Naive thymus-derived CD8-positive, alpha-beta T cell (primary cell): ENCODE measurements around the gene TTLL11. TPM values are rescaled to one million over a fixed set of nuclear protein-coding genes. Genes with fewer than 3 reads are reported as not detected.

ENCODE experiments used
- ATAC-seq, 2 donors: fragments of 150-1000 bp; cut with Tn5 transposase in 1 of 2; sonication (Bioruptor Pico), chemical (Tn5 transposase) in 1 of 2; 1 replicate in 1 of 2; 2 replicates in 1 of 2; pipeline ENCODE4 v1.10.0; 2021; ENCODE audit warnings: mild to moderate bottlenecking in 2 of 2, moderate library complexity in 2 of 2
- POLR2A ChIA-PET: fragments of 350-600 bp; sonication (Branson Sonifier 250); formaldehyde crosslinking; loops from one replicate; lab custom pipeline; 2021; ENCODE audit warnings: antibody characterized with exemption; lab: Charles Lee
- DNase-seq, 10 donors: peaks; one replicate each; pipeline versions ENCODE4 v3.0.0 to v3.0.0-alpha.2; 2020 to 2022
- H3K27ac Mint-ChIP-seq, 10 donors: one replicate each; pipeline ENCODE4 v1.8.0; 2020 to 2022; ENCODE audit warnings: mild to moderate bottlenecking in 10 of 10, mixed read lengths in 10 of 10, moderate library complexity in 4 of 10, inconsistent platforms in 1 of 10
- H3K27me3 Mint-ChIP-seq, 5 donors: one replicate each; pipeline ENCODE4 v1.8.0; 2021 to 2022; ENCODE audit warnings: mixed read lengths in 5 of 5
- H3K36me3 Mint-ChIP-seq, 3 donors: one replicate each; pipeline ENCODE4 v1.8.0; 2020 to 2022; ENCODE audit warnings: mixed read lengths in 3 of 3, mild to moderate bottlenecking in 2 of 3, inconsistent platforms in 1 of 3
- H3K4me1 Mint-ChIP-seq, 4 donors: one replicate each; pipeline ENCODE4 v1.8.0; 2021 to 2022; ENCODE audit warnings: mixed read lengths in 4 of 4
- H3K4me3 Mint-ChIP-seq, 10 donors: one replicate each; pipeline ENCODE4 v1.8.0; 2020 to 2022; ENCODE audit warnings: mild to moderate bottlenecking in 10 of 10, mixed read lengths in 10 of 10, moderate library complexity in 6 of 10, inconsistent platforms in 1 of 10
- H3K9me3 Mint-ChIP-seq, 9 donors: one replicate each; pipeline ENCODE4 v1.8.0; 2020 to 2022; ENCODE audit warnings: mixed read lengths in 9 of 9, mild to moderate bottlenecking in 3 of 9, inconsistent platforms in 1 of 9, moderate library complexity in 1 of 9
- polyA plus RNA-seq, 3 donors: library from polyadenylated mRNA; unstranded; fragments of 300-500 nt; fragmentation: Illumina TruSeq; gene quantifications; one replicate each; pipeline ENCODE4 v1.2.3, GENCODE V29; 2021
- total RNA-seq, 8 experiments: library from RNA in 2 of 8; stranded (reverse) in 2 of 8; gene quantifications; one replicate each; pipeline ENCODE4 v1.2.3 and lab custom pipeline; 2021 to 2026

The TTLL11 gene
- total and polyA plus RNA-seq, 5 experiments from 2014 or later: 2.6 to 6.9 (median 3.8) TPM

DNA sequence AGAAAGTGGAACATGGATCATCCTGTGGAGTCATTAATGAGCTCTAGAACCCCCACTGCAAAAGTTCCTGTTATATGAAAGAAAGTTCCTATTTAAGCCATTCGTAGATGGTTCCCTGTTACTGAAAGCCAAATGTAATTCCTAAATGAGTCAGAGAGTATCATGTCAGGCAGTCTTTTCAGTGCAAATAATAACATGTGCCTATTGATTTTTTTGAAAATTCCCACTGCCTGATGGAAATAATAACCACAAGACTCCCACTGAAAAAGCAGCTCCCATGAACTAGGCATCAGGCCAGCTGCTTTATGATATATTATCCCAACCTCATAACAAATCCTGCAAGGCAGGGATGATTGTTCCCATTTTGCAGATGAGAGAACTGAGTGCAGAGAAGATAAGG lies 224.5 kb downstream of the TTLL11 start:
- ATAC-seq (no peak), DNase-seq (no peak)
- peaks cover 0 to 9% (median 0%) of the 10 kb centered on the region in 3 donors for H3K36me3 Mint-ChIP-seq
- H3K27me3 Mint-ChIP-seq: no peaks in the 10 kb centered on the region
- H3K27ac Mint-ChIP-seq: no peak overlapping the region
- no peaks in the 10 kb centered on the region for H3K9me3 Mint-ChIP-seq
- no peak overlapping the region for H3K4me3 Mint-ChIP-seq
- POLR2A ChIA-PET: no interaction called here
- peaks cover 0 to 1% (median 0%) of the 10 kb centered on the region in 4 donors for H3K4me1 Mint-ChIP-seq

DNA sequence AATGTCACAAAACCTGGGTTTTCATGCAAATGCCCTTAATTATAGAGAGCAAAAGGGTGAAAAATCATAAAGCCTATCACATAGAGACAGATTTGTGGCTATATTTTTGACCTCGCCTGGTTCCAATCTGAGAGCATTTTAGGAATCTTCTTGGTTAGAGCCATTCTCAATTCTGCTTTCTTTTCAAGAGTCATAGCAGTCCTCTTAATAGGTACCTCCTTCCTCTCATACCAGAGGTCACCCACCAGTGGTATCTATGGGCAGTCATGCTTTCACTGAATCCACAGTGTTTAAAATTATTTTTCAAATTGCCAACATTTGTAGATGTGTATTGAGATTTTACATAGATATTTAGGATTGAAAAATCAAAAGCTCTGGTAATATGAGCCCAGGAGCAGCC lies 226.2 kb downstream of the TTLL11 start:
- Mint-ChIP-seq H3K27me3 (no peaks in the 10 kb centered on the region), H3K4me3 (no peak overlapping the region), H3K4me1 (no peaks in the 10 kb centered on the region), H3K27ac (no peak overlapping the region), H3K36me3 (peaks cover 0 to 9% (median 0%) of the 10 kb centered on the region in 3 donors), H3K9me3 (no peaks in the 10 kb centered on the region)
- POLR2A ChIA-PET: no interaction called here
- DNase-seq (no peak), ATAC-seq (no peak)

DNA sequence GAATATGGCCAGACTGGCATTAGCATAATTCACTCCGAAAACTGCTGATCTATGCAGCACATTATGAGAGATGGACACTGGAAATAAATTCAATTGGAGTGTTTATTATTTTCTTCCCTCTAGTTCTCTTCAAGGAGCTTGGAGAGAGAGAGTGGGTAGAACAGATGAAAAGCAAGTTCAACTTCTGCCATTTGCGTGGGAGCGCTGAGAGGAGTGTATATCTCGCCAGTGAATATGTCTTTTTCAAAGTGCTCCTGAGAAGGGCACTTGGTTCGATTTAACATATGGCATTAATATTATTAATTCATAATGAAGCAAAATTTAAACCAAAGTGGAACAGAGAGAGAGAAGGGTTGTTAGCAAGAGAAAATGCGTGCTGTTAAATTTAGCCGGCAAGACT lies 227.2 kb downstream of the TTLL11 start:
- peaks cover 0 to 9% (median 0%) of the 10 kb centered on the region in 3 donors for H3K36me3 Mint-ChIP-seq
- no peak for DNase-seq
- H3K4me3 Mint-ChIP-seq: no peak overlapping the region
- H3K27me3 Mint-ChIP-seq: no peaks in the 10 kb centered on the region
- ATAC-seq: no peak
- no peaks in the 10 kb centered on the region for H3K9me3 Mint-ChIP-seq
- POLR2A ChIA-PET: no interaction called here
- no peak overlapping the region for H3K27ac Mint-ChIP-seq
- H3K4me1 Mint-ChIP-seq: no peaks in the 10 kb centered on the region

DNA sequence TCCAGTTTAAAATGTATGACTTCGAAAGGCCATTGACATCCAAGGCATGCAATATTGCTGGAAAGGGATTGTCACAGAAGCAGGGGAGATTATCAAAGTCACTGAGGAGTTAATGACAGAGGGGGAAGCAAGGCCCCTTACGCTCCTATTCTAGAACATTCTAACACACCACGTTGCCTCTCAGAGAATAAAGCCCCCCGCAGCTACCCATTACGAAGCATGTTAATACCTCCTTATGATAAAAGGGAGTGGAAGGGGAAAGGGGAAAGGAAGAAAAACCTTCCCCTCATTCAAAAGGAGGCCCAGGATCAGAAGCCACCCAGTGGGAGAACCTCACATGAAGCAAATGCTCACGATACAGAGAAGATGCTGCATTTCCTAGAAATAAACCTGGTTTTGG lies 228.0 kb downstream of the TTLL11 start:
- ATAC-seq (no peak), DNase-seq (no peak)
- H3K27me3 Mint-ChIP-seq: no peaks in the 10 kb centered on the region
- H3K4me3 Mint-ChIP-seq: no peak overlapping the region
- H3K9me3 Mint-ChIP-seq: no peaks in the 10 kb centered on the region
- POLR2A ChIA-PET: no interaction called here
- no peak overlapping the region for H3K27ac Mint-ChIP-seq
- H3K4me1 Mint-ChIP-seq: no peaks in the 10 kb centered on the region
- peaks cover 0 to 4% (median 0%) of the 10 kb centered on the region in 3 donors for H3K36me3 Mint-ChIP-seq

DNA sequence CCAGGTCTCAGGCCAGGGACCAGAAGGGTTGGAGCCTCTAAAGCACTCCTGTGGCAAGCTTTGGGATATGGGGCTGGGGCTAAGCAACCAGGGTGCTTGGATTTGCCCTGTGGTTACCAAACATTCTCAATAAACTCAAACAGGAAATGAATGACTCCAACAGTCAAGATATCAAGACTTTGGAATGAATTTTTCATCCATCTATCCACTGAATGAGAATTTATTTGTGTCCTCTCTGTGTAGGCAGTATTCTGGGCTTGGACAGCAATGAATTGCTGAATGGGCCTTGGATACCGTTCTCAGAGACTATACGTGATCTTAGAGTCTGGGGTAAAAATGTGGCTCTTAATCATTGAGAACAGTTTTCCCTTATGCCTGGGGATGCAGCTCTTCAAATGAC lies 229.2 kb downstream of the TTLL11 start:
- H3K27ac Mint-ChIP-seq: no peak overlapping the region
- H3K27me3 Mint-ChIP-seq: no peaks in the 10 kb centered on the region
- ATAC-seq: no peak
- no peak overlapping the region for H3K4me3 Mint-ChIP-seq
- POLR2A ChIA-PET: no interaction called here
- H3K4me1 Mint-ChIP-seq: peaks cover 0 to 1% (median 0%) of the 10 kb centered on the region in 4 donors
- peaks cover 0 to 2% (median 0%) of the 10 kb centered on the region in 3 donors for H3K36me3 Mint-ChIP-seq
- DNase-seq: no peak
- H3K9me3 Mint-ChIP-seq: no peaks in the 10 kb centered on the region

DNA sequence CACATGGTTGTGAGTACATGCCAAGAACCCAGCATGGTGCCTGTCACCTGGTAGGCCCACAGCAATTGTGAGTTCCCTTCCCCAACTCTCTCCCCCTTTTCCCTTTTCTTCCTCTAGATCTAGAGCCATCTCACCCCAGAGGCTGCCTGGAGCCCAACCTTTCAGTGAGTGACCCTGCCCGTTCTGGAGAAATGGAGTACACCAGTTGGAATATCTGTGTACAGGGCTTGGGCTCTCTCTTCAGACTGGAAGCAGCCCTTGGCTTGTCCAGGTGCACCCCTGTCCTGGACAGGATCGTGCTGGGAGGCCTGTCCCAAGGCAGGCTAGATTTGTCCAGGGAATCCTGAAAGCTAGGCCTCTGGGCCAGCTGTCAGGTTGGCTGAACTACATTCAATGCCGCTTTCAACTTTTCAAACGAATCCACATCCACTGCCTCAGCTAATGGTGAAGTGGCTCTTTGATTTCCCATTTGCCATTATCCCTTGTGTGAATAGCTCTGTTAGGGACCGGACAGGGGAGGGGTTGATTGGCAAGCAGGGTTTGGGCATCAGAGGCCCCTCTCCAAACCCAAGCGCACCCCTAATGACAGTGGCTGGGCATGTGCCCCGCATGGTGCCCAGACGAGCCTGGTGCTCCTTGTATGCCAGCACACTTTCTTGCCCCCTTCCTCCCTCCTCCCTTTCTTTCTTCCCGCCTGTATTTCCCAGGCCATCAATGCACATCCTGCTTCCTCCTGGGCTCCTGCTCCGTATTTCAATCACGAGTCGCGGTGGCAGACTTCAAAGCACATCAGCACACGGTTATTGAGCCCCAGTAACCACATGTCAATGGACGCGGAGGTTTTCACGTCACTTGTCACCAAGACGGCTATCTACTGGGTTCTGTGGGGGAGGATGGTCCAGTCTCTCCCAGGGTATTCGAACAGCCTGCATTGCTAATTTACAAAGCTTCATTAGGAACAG lies 230.5 kb downstream of the TTLL11 start:
- Mint-ChIP-seq H3K27ac (no peak overlapping the region), H3K27me3 (no peaks in the 10 kb centered on the region), H3K36me3 (peaks cover 0 to 2% (median 0%) of the 10 kb centered on the region in 3 donors), H3K4me3 (no peak overlapping the region), H3K4me1 (peaks cover 0 to 1% (median 0%) of the 10 kb centered on the region in 4 donors), H3K9me3 (no peaks in the 10 kb centered on the region)
- ATAC-seq (no peak), DNase-seq (no peak)
- POLR2A ChIA-PET: no interaction called here

DNA sequence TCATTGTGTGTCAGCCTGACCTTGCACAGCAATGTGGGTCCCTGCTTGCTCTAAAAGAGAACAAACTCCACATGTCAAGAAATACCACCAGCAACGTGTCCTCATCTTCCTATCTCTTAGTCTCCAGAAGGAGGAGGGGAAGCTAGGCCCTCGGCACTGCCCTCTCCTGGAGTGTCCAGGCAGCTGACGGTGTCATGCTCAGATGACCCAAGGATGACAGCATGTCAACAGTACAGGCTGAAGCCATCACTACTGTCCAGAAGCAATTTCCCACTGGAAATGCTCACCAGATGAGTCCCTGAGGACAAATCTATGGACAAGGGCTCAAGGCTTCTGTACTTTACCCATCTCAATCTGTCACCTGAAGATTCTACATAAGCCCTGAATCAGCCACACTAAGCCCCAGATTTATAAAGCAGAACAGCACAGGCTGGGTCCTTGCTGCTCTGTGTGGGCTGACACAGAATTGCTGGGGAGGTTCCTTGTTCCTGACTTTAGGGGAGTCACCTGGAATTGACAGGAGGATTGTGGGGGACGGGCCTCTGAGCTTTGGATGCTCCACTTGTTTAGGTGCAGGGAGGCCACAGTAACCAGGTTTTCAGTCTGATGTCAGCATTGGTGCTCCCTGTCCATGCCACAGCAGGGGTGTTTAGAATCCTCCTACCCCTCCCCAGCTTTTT lies 231.5 kb downstream of the TTLL11 start:
- Mint-ChIP-seq H3K9me3 (no peaks in the 10 kb centered on the region), H3K27ac (no peak overlapping the region), H3K27me3 (no peaks in the 10 kb centered on the region), H3K4me3 (no peak overlapping the region), H3K4me1 (peaks cover 0 to 1% (median 0%) of the 10 kb centered on the region in 4 donors), H3K36me3 (peaks cover 0 to 2% (median 0%) of the 10 kb centered on the region in 3 donors)
- POLR2A ChIA-PET: no interaction called here
- DNase-seq (no peak), ATAC-seq (no peak)

DNA sequence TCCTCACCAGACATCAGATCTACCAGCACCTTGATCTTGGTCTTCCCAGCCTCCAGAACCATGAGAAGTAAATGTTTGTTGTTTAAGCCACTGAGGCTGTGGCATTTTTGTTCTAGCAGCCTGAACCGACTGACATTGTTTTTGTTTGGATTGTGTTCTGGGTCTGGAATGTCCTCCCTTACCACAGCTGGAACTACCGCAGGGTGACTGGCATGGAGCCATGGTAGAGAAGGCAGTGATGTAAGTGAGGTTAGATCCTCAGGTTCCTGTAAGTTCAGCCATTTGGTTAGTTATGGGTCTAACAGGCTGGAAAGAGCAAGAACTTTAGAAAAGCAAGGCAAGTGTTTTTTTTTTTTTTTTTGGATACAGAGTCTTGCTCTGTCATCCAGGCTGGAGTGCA lies 232.4 kb downstream of the TTLL11 start:
- peaks cover 0 to 1% (median 0%) of the 10 kb centered on the region in 4 donors for H3K4me1 Mint-ChIP-seq
- no peaks in the 10 kb centered on the region for H3K9me3 Mint-ChIP-seq
- ATAC-seq: no peak
- H3K36me3 Mint-ChIP-seq: no peaks in the 10 kb centered on the region
- POLR2A ChIA-PET: no interaction called here
- H3K27ac Mint-ChIP-seq: no peak overlapping the region
- no peak for DNase-seq
- no peak overlapping the region for H3K4me3 Mint-ChIP-seq
- H3K27me3 Mint-ChIP-seq: no peaks in the 10 kb centered on the region

DNA sequence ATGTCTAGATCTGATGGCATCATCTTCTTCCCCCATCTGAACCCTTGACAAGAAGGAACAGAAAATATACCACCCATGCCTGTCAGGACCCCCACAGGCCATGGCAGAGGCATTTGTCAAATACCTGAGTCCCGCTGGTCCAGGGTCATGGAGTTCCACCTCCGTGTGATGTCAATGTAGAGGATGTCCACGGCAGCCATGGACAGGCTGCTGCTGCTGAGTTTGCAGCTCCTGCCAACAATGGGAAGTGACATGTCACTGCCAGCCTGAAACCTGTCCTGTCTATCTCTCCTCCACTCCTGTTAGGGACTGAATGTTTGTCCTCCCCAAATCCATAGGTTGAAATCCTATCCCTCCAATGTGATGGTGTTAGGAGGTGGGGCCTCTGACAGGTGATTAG lies 232.9 kb downstream of the TTLL11 start:
- ATAC-seq (no peak), DNase-seq (no peak)
- Mint-ChIP-seq H3K4me3 (no peak overlapping the region), H3K9me3 (no peaks in the 10 kb centered on the region), H3K36me3 (no peaks in the 10 kb centered on the region), H3K4me1 (peaks cover 0 to 1% (median 0%) of the 10 kb centered on the region in 4 donors), H3K27ac (no peak overlapping the region), H3K27me3 (no peaks in the 10 kb centered on the region)
- POLR2A ChIA-PET: no interaction called here

DNA sequence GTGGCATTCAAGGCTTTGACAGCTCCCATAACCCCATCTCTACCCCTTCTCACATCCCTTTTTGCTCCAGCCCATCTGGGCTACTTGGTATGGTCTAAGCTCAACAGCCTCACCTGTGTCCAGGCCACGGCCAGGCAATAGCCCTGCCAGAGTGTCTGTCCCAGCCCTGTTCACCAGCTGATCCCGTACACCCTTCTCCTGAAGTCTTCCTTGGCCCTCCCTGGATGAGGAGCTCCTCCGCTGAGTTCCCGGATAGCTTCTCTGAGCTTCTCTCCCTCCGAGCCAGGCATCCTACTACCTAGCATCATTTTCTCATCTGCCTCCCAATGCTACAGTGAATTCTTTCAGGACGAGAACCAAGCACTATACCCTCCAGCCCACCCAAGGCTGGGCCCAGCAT lies 233.5 kb downstream of the TTLL11 start:
- ATAC-seq (no peak), DNase-seq (no peak)
- H3K4me3 Mint-ChIP-seq: no peak overlapping the region
- H3K9me3 Mint-ChIP-seq: no peaks in the 10 kb centered on the region
- H3K27me3 Mint-ChIP-seq: no peaks in the 10 kb centered on the region
- POLR2A ChIA-PET: no interaction called here
- no peaks in the 10 kb centered on the region for H3K36me3 Mint-ChIP-seq
- no peak overlapping the region for H3K27ac Mint-ChIP-seq
- H3K4me1 Mint-ChIP-seq: peaks cover 0 to 1% (median 0%) of the 10 kb centered on the region in 4 donors

DNA sequence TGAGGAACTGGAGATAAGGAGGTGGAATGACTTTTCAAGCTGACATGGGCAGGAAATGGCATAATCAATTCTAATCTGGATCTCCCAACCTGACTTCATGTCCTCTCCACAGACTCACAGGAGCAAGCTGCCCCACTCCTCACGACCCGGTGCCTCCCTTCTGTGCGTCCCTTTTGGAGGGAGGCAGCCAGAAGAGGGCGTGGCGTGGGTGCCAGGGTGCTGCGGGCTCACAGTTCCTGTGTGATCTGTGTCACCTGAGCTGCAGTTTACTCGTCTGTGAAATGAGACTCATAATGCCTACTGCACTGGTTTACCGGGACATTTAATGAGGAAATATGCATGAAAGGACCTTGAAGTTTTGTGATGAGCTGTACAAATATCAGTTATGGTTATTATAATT lies 234.3 kb downstream of the TTLL11 start:
- no peaks in the 10 kb centered on the region for H3K27me3 Mint-ChIP-seq
- no peak for ATAC-seq
- no peaks in the 10 kb centered on the region for H3K9me3 Mint-ChIP-seq
- H3K27ac Mint-ChIP-seq: no peak overlapping the region
- no peak overlapping the region for H3K4me3 Mint-ChIP-seq
- DNase-seq: no peak
- POLR2A ChIA-PET: no interaction called here
- no peaks in the 10 kb centered on the region for H3K36me3 Mint-ChIP-seq
- peaks cover 0 to 1% (median 0%) of the 10 kb centered on the region in 4 donors for H3K4me1 Mint-ChIP-seq

DNA sequence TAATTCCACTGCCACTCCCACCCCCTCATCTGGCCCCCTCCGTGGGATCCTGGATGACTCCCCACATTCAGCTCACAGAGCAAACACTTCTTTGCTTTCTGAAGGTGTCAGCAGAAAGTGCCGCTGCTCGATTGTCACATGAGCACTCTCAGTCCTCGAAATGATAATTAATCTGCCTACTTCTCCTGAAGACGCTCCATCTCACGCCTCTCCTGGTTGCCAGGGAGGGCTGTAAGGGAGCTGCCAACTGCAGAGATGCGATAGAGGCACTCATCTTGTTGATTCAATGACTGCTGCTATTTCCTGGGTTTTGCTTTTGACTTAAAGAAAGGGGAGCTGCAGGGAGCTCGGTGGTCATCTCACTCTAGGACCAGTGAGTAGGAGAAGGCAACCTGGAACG lies 235.2 kb downstream of the TTLL11 start:
- Mint-ChIP-seq H3K4me3 (no peak overlapping the region), H3K27ac (no peak overlapping the region), H3K4me1 (peaks cover 0 to 1% (median 0%) of the 10 kb centered on the region in 4 donors), H3K27me3 (no peaks in the 10 kb centered on the region), H3K9me3 (no peaks in the 10 kb centered on the region), H3K36me3 (no peaks in the 10 kb centered on the region)
- POLR2A ChIA-PET: no interaction called here
- ATAC-seq (no peak), DNase-seq (no peak)

DNA sequence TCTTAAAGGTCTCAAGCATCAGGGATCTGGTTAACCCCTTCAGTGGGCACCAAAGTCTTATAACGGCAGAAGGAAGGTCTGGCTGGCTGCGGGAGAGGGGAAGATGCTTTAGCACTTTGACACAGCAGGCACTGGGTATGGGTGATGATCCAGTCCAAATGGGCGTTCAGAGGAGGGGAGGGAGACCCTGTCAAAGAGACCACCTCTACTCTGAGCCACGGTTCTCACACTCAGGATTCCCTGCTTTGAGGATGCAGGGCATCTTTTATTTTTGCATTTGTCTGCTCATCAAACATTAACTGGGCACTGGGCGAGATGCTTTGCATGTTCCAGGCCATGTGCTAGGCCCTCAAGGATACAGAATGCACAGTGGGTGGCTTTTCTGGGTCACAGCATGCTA lies 237.6 kb downstream of the TTLL11 start:
- Mint-ChIP-seq H3K36me3 (no peaks in the 10 kb centered on the region), H3K4me3 (no peak overlapping the region), H3K27me3 (no peaks in the 10 kb centered on the region), H3K4me1 (peaks cover 0 to 1% (median 0%) of the 10 kb centered on the region in 4 donors), H3K27ac (no peak overlapping the region), H3K9me3 (peaks cover 0 to 6% (median 0%) of the 10 kb centered on the region in 9 donors)
- ATAC-seq (no peak), DNase-seq (no peak)
- POLR2A ChIA-PET: no interaction called here
